K562 (cell line): Measurements from ENCODE around the gene ZNF593OS. TPM values are rescaled to one million over a fixed set of nuclear protein-coding genes. Genes with fewer than 3 reads are reported as not detected.

Experiments used
- BDP1 ChIP-seq: IDR thresholded peaks from 3 replicates; pipeline ENCODE4 v1.6.1; 2011; ENCODE audit not compliant: insufficient read length, insufficient read depth
- CHCHD3 ChIP-seq: fragments of 250-450 bp; sonication (Bioruptor Pico); IDR thresholded peaks from 2 replicates; pipeline ENCODE4 v2.1.2; 2022; ENCODE audit warnings: mild to moderate bottlenecking
- MTA3 ChIP-seq: fragments of 450-650 bp; formaldehyde crosslinking; IDR thresholded peaks from 2 replicates; pipeline ENCODE4 v1.6.1; 2017; ENCODE audit warnings: mild to moderate bottlenecking, borderline replicate concordance
- SAFB ChIP-seq: fragments of 200-400 bp; formaldehyde crosslinking; IDR thresholded peaks from 2 replicates; pipeline ENCODE4 v1.6.1; 2017; ENCODE audit warnings: low read depth, low read length, borderline replicate concordance
- ZNF3 ChIP-seq: fragments of 250-450 bp; sonication (Bioruptor Pico); IDR thresholded peaks from 2 replicates; pipeline ENCODE4 v1.5.0; 2021; ENCODE audit warnings: mild to moderate bottlenecking, moderate library complexity
- polyA plus RNA-seq, 8 experiments: library from polyadenylated mRNA; depleted of rRNA in 4 of 8; stranded (reverse) in 5 of 8; unstranded in 3 of 8; fragments of >200 nt; fragmentation: Nextera tagmentation in 2 of 8; fragmentation: Illumina TruSeq in 1 of 8; extraction: Ambion mirVana in 2 of 8; extraction: Trizol in 1 of 8; gene quantifications; 2 replicates each; pipeline versions ENCODE4 v1.2.1 to v1.2.3, GENCODE V29; 2011 to 2014; ENCODE audit warnings: inconsistent platforms in 1 of 8, missing spikeins in 1 of 8
- total RNA-seq, 7 experiments: library from RNA; depleted of rRNA in 6 of 7; stranded (reverse); fragments of >200 nt in 6 of 7; fragmentation: Illumina TruSeq in 2 of 7; extraction: Trizol in 2 of 7; gene quantifications; 2 replicates each; pipeline versions ENCODE4 v1.2.1 to v1.2.3, GENCODE V29; 2011 to 2021; ENCODE audit warnings: low replicate concordance in 1 of 7
- TF ChIP-seq, protein P1 (sequence below): fragments of 450-650 bp; IDR thresholded peaks from 2 replicates; pipeline ENCODE4 v1.6.1; 2016; ENCODE audit warnings: mild to moderate bottlenecking, moderate library complexity
- TF ChIP-seq, protein P2 (sequence below): fragments of 250-450 bp; sonication (Bioruptor Pico); IDR thresholded peaks from 2 replicates; pipeline ENCODE4 v1.4.0; 2020
- TF ChIP-seq, protein P3 (sequence below): sonication (generic); formaldehyde crosslinking; IDR thresholded peaks from 2 replicates; pipeline ENCODE4 v1.8.0; 2022; ENCODE audit warnings: missing genetic modification reagents, mild to moderate bottlenecking, borderline replicate concordance

Gene ZNF593OS
- total and polyA plus RNA-seq, 9 of the 15 experiments (the other 6 are each of a cell fraction or from before 2014, with no cell fraction given) = 0.24 to 0.27 TPM; not detected in 7

- TF ChIP-seq, protein P1, sequence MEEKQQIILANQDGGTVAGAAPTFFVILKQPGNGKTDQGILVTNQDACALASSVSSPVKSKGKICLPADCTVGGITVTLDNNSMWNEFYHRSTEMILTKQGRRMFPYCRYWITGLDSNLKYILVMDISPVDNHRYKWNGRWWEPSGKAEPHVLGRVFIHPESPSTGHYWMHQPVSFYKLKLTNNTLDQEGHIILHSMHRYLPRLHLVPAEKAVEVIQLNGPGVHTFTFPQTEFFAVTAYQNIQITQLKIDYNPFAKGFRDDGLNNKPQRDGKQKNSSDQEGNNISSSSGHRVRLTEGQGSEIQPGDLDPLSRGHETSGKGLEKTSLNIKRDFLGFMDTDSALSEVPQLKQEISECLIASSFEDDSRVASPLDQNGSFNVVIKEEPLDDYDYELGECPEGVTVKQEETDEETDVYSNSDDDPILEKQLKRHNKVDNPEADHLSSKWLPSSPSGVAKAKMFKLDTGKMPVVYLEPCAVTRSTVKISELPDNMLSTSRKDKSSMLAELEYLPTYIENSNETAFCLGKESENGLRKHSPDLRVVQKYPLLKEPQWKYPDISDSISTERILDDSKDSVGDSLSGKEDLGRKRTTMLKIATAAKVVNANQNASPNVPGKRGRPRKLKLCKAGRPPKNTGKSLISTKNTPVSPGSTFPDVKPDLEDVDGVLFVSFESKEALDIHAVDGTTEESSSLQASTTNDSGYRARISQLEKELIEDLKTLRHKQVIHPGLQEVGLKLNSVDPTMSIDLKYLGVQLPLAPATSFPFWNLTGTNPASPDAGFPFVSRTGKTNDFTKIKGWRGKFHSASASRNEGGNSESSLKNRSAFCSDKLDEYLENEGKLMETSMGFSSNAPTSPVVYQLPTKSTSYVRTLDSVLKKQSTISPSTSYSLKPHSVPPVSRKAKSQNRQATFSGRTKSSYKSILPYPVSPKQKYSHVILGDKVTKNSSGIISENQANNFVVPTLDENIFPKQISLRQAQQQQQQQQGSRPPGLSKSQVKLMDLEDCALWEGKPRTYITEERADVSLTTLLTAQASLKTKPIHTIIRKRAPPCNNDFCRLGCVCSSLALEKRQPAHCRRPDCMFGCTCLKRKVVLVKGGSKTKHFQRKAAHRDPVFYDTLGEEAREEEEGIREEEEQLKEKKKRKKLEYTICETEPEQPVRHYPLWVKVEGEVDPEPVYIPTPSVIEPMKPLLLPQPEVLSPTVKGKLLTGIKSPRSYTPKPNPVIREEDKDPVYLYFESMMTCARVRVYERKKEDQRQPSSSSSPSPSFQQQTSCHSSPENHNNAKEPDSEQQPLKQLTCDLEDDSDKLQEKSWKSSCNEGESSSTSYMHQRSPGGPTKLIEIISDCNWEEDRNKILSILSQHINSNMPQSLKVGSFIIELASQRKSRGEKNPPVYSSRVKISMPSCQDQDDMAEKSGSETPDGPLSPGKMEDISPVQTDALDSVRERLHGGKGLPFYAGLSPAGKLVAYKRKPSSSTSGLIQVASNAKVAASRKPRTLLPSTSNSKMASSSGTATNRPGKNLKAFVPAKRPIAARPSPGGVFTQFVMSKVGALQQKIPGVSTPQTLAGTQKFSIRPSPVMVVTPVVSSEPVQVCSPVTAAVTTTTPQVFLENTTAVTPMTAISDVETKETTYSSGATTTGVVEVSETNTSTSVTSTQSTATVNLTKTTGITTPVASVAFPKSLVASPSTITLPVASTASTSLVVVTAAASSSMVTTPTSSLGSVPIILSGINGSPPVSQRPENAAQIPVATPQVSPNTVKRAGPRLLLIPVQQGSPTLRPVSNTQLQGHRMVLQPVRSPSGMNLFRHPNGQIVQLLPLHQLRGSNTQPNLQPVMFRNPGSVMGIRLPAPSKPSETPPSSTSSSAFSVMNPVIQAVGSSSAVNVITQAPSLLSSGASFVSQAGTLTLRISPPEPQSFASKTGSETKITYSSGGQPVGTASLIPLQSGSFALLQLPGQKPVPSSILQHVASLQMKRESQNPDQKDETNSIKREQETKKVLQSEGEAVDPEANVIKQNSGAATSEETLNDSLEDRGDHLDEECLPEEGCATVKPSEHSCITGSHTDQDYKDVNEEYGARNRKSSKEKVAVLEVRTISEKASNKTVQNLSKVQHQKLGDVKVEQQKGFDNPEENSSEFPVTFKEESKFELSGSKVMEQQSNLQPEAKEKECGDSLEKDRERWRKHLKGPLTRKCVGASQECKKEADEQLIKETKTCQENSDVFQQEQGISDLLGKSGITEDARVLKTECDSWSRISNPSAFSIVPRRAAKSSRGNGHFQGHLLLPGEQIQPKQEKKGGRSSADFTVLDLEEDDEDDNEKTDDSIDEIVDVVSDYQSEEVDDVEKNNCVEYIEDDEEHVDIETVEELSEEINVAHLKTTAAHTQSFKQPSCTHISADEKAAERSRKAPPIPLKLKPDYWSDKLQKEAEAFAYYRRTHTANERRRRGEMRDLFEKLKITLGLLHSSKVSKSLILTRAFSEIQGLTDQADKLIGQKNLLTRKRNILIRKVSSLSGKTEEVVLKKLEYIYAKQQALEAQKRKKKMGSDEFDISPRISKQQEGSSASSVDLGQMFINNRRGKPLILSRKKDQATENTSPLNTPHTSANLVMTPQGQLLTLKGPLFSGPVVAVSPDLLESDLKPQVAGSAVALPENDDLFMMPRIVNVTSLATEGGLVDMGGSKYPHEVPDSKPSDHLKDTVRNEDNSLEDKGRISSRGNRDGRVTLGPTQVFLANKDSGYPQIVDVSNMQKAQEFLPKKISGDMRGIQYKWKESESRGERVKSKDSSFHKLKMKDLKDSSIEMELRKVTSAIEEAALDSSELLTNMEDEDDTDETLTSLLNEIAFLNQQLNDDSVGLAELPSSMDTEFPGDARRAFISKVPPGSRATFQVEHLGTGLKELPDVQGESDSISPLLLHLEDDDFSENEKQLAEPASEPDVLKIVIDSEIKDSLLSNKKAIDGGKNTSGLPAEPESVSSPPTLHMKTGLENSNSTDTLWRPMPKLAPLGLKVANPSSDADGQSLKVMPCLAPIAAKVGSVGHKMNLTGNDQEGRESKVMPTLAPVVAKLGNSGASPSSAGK = no peak
- TF ChIP-seq MTA3 (no peak), CHCHD3 (CRISPR knock-in tag) (no peak), ZNF3 (CRISPR knock-in tag) (0 out of 2 replicates have a peak, but pooled peaks have one; percentile 40), SAFB (no peak), BDP1 (no peak)
- TF ChIP-seq, protein P2, sequence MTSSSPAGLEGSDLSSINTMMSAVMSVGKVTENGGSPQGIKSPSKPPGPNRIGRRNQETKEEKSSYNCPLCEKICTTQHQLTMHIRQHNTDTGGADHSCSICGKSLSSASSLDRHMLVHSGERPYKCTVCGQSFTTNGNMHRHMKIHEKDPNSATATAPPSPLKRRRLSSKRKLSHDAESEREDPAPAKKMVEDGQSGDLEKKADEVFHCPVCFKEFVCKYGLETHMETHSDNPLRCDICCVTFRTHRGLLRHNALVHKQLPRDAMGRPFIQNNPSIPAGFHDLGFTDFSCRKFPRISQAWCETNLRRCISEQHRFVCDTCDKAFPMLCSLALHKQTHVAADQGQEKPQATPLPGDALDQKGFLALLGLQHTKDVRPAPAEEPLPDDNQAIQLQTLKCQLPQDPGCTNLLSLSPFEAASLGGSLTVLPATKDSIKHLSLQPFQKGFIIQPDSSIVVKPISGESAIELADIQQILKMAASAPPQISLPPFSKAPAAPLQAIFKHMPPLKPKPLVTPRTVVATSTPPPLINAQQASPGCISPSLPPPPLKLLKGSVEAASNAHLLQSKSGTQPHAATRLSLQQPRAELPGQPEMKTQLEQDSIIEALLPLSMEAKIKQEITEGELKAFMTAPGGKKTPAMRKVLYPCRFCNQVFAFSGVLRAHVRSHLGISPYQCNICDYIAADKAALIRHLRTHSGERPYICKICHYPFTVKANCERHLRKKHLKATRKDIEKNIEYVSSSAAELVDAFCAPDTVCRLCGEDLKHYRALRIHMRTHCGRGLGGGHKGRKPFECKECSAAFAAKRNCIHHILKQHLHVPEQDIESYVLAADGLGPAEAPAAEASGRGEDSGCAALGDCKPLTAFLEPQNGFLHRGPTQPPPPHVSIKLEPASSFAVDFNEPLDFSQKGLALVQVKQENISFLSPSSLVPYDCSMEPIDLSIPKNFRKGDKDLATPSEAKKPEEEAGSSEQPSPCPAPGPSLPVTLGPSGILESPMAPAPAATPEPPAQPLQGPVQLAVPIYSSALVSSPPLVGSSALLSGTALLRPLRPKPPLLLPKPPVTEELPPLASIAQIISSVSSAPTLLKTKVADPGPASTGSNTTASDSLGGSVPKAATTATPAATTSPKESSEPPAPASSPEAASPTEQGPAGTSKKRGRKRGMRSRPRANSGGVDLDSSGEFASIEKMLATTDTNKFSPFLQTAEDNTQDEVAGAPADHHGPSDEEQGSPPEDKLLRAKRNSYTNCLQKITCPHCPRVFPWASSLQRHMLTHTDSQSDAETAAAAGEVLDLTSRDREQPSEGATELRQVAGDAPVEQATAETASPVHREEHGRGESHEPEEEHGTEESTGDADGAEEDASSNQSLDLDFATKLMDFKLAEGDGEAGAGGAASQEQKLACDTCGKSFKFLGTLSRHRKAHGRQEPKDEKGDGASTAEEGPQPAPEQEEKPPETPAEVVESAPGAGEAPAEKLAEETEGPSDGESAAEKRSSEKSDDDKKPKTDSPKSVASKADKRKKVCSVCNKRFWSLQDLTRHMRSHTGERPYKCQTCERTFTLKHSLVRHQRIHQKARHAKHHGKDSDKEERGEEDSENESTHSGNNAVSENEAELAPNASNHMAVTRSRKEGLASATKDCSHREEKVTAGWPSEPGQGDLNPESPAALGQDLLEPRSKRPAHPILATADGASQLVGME (CRISPR knock-in tag) = no peak
- TF ChIP-seq, protein P3, sequence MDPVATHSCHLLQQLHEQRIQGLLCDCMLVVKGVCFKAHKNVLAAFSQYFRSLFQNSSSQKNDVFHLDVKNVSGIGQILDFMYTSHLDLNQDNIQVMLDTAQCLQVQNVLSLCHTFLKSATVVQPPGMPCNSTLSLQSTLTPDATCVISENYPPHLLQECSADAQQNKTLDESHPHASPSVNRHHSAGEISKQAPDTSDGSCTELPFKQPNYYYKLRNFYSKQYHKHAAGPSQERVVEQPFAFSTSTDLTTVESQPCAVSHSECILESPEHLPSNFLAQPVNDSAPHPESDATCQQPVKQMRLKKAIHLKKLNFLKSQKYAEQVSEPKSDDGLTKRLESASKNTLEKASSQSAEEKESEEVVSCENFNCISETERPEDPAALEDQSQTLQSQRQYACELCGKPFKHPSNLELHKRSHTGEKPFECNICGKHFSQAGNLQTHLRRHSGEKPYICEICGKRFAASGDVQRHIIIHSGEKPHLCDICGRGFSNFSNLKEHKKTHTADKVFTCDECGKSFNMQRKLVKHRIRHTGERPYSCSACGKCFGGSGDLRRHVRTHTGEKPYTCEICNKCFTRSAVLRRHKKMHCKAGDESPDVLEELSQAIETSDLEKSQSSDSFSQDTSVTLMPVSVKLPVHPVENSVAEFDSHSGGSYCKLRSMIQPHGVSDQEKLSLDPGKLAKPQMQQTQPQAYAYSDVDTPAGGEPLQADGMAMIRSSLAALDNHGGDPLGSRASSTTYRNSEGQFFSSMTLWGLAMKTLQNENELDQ (CRISPR knock-in tag) = no peak
Observed at GRCh38 chr1:26129778-26130177, 41.9 kb downstream of the ZNF593OS start (continued).
